GM18520 (cell line): ENCODE data around the gene MLC1.
"Not testable (repeated sequence)": the region's sequence is repeated elsewhere in the genome, so short reads cannot be mapped to it uniquely, and the experiment has no call there.

Source experiments
- ATAC-seq: cut with Tn5 transposase; IDR thresholded peaks from one replicate; pipeline ENCODE4 v1.9.1; 2021; ENCODE audit not compliant: unreplicated experiment

Gene MLC1

GRCh38 chr22:50104141-50104544, 18.9 kb upstream of the MLC1 start:
- no peak for ATAC-seq

- ATAC-seq, result no peak
Observed at GRCh38 chr22:50102946-50103345, 17.7 kb upstream of the MLC1 start.

GRCh38 chr22:50101870-50102565, 16.8 kb upstream of the MLC1 start:
- ATAC-seq, result no peak

- ATAC-seq, result no peak
Observed at GRCh38 chr22:50098052-50098451, 12.8 kb upstream of the MLC1 start.

- no peak for ATAC-seq
Observed at GRCh38 chr22:50092342-50092741, 7.1 kb upstream of the MLC1 start.

GRCh38 chr22:50091092-50091768, 6.0 kb upstream of the MLC1 start:
- no peak for ATAC-seq

GRCh38 chr22:50090412-50090714, 5.1 kb upstream of the MLC1 start:
- no peak for ATAC-seq

GRCh38 chr22:50089682-50090411, 4.6 kb upstream of the MLC1 start, which contains the start of gene MOV10L1:
TSS of gene MOV10L1 (plus strand) at chr22:50090006. CDS start at chr22:50090089, 83 bp downstream.
- no peak for ATAC-seq

GRCh38 chr22:50089231-50089630, 4.0 kb upstream of the MLC1 start:
- ATAC-seq, result no peak

GRCh38 chr22:50088096-50088495, 2.9 kb upstream of the MLC1 start:
- no peak for ATAC-seq

GRCh38 chr22:50087646-50088045, 2.4 kb upstream of the MLC1 start:
- ATAC-seq, result no peak

GRCh38 chr22:50086975-50087374, 1.7 kb upstream of the MLC1 start:
- ATAC-seq, result not testable (repeated sequence)

GRCh38 chr22:50086526-50086925, 1.3 kb upstream of the MLC1 start:
- no peak for ATAC-seq

- ATAC-seq, result no peak
Observed at GRCh38 chr22:50084614-50085021, 608 bp downstream of the MLC1 start.

- ATAC-seq, result no peak
Observed at GRCh38 chr22:50084080-50084477, 1.1 kb downstream of the MLC1 start.

- ATAC-seq, result no peak
Observed at GRCh38 chr22:50083462-50084079, 1.7 kb downstream of the MLC1 start.

GRCh38 chr22:50082961-50083461, 2.2 kb downstream of the MLC1 start:
- ATAC-seq, result no peak

GRCh38 chr22:50082197-50082715, 3.0 kb downstream of the MLC1 start:
- no peak for ATAC-seq

- no peak for ATAC-seq
Observed at GRCh38 chr22:50081426-50082196, 3.6 kb downstream of the MLC1 start.

- ATAC-seq, result no peak
Observed at GRCh38 chr22:50080077-50080465, 5.2 kb downstream of the MLC1 start.
